GM18517 (cell line): ENCODE measurements around the gene TNFAIP8L2.
A peak's percentile ranks its signal among the peaks of the same experiment; 100 is the strongest.

Source experiments
- ATAC-seq: cut with Tn5 transposase; IDR thresholded peaks from one replicate; pipeline ENCODE4 v1.9.1; 2021; ENCODE audit warnings: mild to moderate bottlenecking, moderate library complexity; ENCODE audit not compliant: unreplicated experiment

The TNFAIP8L2 gene

GRCh38 chr1:151145304-151146071 lies 11.0 kb upstream of the TNFAIP8L2 start:
- no peak for ATAC-seq

GRCh38 chr1:151146072-151146411 lies 10.4 kb upstream of the TNFAIP8L2 start:
- no peak for ATAC-seq

GRCh38 chr1:151146412-151147131 lies 9.9 kb upstream of the TNFAIP8L2 start, which contains the start of gene SEMA6C:
Gene SEMA6C, minus strand, starts transcription at chr1:151146631. Its CDS starts 4,010 bp downstream, at chr1:151142621.
- ATAC-seq: peak; percentile 97

- ATAC-seq: no peak
Measured at GRCh38 chr1:151147132-151147503, 9.3 kb upstream of the TNFAIP8L2 start.

GRCh38 chr1:151147665-151148064 lies 8.8 kb upstream of the TNFAIP8L2 start:
- ATAC-seq: no peak

- ATAC-seq: no peak
Measured at GRCh38 chr1:151157067-151157531, 650 bp downstream of the TNFAIP8L2 start.

- ATAC-seq: no peak
Measured at GRCh38 chr1:151158326-151158725, 1.9 kb downstream of the TNFAIP8L2 start.

- ATAC-seq: no peak
Measured at GRCh38 chr1:151158751-151159251, 2.4 kb downstream of the TNFAIP8L2 start.

GRCh38 chr1:151159373-151159772 lies 2.9 kb downstream of the TNFAIP8L2 start:
- ATAC-seq: no peak

- ATAC-seq: no peak
Measured at GRCh38 chr1:151164732-151165280, 8.4 kb downstream of the TNFAIP8L2 start.

GRCh38 chr1:151165281-151165737 lies 8.9 kb downstream of the TNFAIP8L2 start:
- no peak for ATAC-seq

GRCh38 chr1:151165738-151166504 lies 9.5 kb downstream of the TNFAIP8L2 start, which contains the start of the genes LYSMD1 and SCNM1:
Gene LYSMD1, minus strand, starts transcription at chr1:151165902. Its CDS starts 644 bp downstream, at chr1:151165258.
Gene SCNM1, plus strand, starts transcription at chr1:151166144. Its CDS starts 9 bp downstream, at chr1:151166153.
- peak; percentile 72 for ATAC-seq

GRCh38 chr1:151166505-151166956 lies 10.1 kb downstream of the TNFAIP8L2 start:
- no peak for ATAC-seq

- no peak for ATAC-seq
Measured at GRCh38 chr1:151167116-151167515, 10.7 kb downstream of the TNFAIP8L2 start.

- ATAC-seq: no peak
Measured at GRCh38 chr1:151171190-151171589, 14.7 kb downstream of the TNFAIP8L2 start.

- no peak for ATAC-seq
Measured at GRCh38 chr1:151175041-151175741, 18.7 kb downstream of the TNFAIP8L2 start.

- no peak for ATAC-seq
Measured at GRCh38 chr1:151175863-151176262, 19.4 kb downstream of the TNFAIP8L2 start, which contains the start of gene TMOD4. Gene TMOD4, minus strand, starts transcription at chr1:151175981. Its CDS starts 1,106 bp downstream, at chr1:151174875.

GRCh38 chr1:151176514-151177045 lies 20.1 kb downstream of the TNFAIP8L2 start:
- no peak for ATAC-seq

GRCh38 chr1:151184211-151184610 lies 27.8 kb downstream of the TNFAIP8L2 start:
- no peak for ATAC-seq
